Mucosa of stomach (tissue), 1 donor: Measurements from ENCODE around the gene SIPA1L3.
"Not testable (repeated sequence)": the region's sequence is repeated elsewhere in the genome, so short reads cannot be mapped to it uniquely, and the experiment has no call there.

ENCODE experiments used
- H3K27me3 ChIP-seq: one replicate; pipeline ENCODE4 v1.7.0; 2013; ENCODE audit warnings: mild to moderate bottlenecking, low read length; ENCODE audit not compliant: control insufficient read depth, insufficient read depth
- H3K36me3 ChIP-seq: one replicate; pipeline ENCODE4 v1.7.0; 2013; ENCODE audit warnings: low read length; ENCODE audit not compliant: control insufficient read depth, insufficient read depth
- H3K4me1 ChIP-seq: one replicate; pipeline ENCODE4 v1.7.0; 2013; ENCODE audit warnings: mild to moderate bottlenecking, low read length; ENCODE audit not compliant: control insufficient read depth, insufficient read depth
- H3K4me3 ChIP-seq: one replicate; pipeline ENCODE4 v1.7.0; 2013; ENCODE audit warnings: low read length
- H3K9ac ChIP-seq: one replicate; pipeline ENCODE4 v1.7.0; 2013; ENCODE audit warnings: mild to moderate bottlenecking, low read length, moderate library complexity
- H3K9me3 ChIP-seq: one replicate; pipeline ENCODE4 v1.7.0; 2013; ENCODE audit warnings: mild to moderate bottlenecking, low read length, moderate library complexity; ENCODE audit not compliant: control insufficient read depth
- donor health status: Pancreatic carcinoma.

Gene SIPA1L3

GRCh38 chr19:37906869-37907734 is at the start of gene SIPA1L3:
SIPA1L3 (plus strand) TSS chr19:37907208; CDS start chr19:38081566, 174,358 bp downstream.
- no peaks in the 10 kb centered on the region for H3K9me3 ChIP-seq
- H3K9ac ChIP-seq = peak within 1 kb of the TSS; percentile 70
- H3K4me1 ChIP-seq = peaks cover 13% of the 10 kb centered on the region
- H3K27me3 ChIP-seq = no peaks in the 10 kb centered on the region
- H3K36me3 ChIP-seq = no peaks in the 10 kb centered on the region
- peak within 1 kb of the TSS; percentile 85 for H3K4me3 ChIP-seq

- H3K9ac ChIP-seq = no peak overlapping the region
These were observed 42.5 kb upstream of the SIPA1L3 start for GRCh38 chr19:37864501-37864900.

GRCh38 chr19:37865930-37866329 is 41.1 kb upstream of the SIPA1L3 start:
- not testable (repeated sequence) for H3K4me1 ChIP-seq, H3K9ac ChIP-seq, H3K9me3 ChIP-seq, H3K4me3 ChIP-seq, H3K36me3 ChIP-seq, H3K27me3 ChIP-seq

More at GRCh38 chr19:37864501-37864900, 42.5 kb upstream of the SIPA1L3 start:
- no peaks in the 10 kb centered on the region for H3K9me3 ChIP-seq
- H3K4me1 ChIP-seq = no peaks in the 10 kb centered on the region
- no peak overlapping the region for H3K4me3 ChIP-seq
- H3K27me3 ChIP-seq = no peaks in the 10 kb centered on the region
- H3K36me3 ChIP-seq = no peaks in the 10 kb centered on the region

- Histone ChIP-seq H3K4me1 (no peaks in the 10 kb centered on the region), H3K4me3 (no peak overlapping the region), H3K27me3 (no peaks in the 10 kb centered on the region), H3K36me3 (no peaks in the 10 kb centered on the region), H3K9ac (no peak overlapping the region), H3K9me3 (no peaks in the 10 kb centered on the region)
These were observed 39.2 kb upstream of the SIPA1L3 start for GRCh38 chr19:37867831-37868230.

GRCh38 chr19:37869766-37870340 is 37.2 kb upstream of the SIPA1L3 start:
- Histone ChIP-seq H3K9ac (no peak overlapping the region), H3K27me3 (no peaks in the 10 kb centered on the region)

GRCh38 chr19:37872383-37872782 is 34.6 kb upstream of the SIPA1L3 start:
- H3K9ac ChIP-seq = no peak overlapping the region
- no peaks in the 10 kb centered on the region for H3K27me3 ChIP-seq
- no peaks in the 10 kb centered on the region for H3K36me3 ChIP-seq
- no peak overlapping the region for H3K4me3 ChIP-seq
- no peaks in the 10 kb centered on the region for H3K4me1 ChIP-seq
- H3K9me3 ChIP-seq = no peaks in the 10 kb centered on the region

More at GRCh38 chr19:37869766-37870340, 37.2 kb upstream of the SIPA1L3 start:
- H3K4me3 ChIP-seq = no peak overlapping the region
- no peaks in the 10 kb centered on the region for H3K4me1 ChIP-seq
- no peaks in the 10 kb centered on the region for H3K36me3 ChIP-seq
- H3K9me3 ChIP-seq = no peaks in the 10 kb centered on the region

- Histone ChIP-seq H3K36me3 (no peaks in the 10 kb centered on the region), H3K9ac (no peak overlapping the region), H3K27me3 (no peaks in the 10 kb centered on the region), H3K4me1 (no peaks in the 10 kb centered on the region), H3K9me3 (no peaks in the 10 kb centered on the region), H3K4me3 (no peak overlapping the region)
These were observed 32.2 kb upstream of the SIPA1L3 start for GRCh38 chr19:37874784-37875183.

GRCh38 chr19:37876032-37876431 is 31.0 kb upstream of the SIPA1L3 start:
- Histone ChIP-seq H3K36me3 (no peaks in the 10 kb centered on the region), H3K4me3 (no peak overlapping the region), H3K4me1 (no peaks in the 10 kb centered on the region), H3K27me3 (no peaks in the 10 kb centered on the region), H3K9ac (no peak overlapping the region), H3K9me3 (no peaks in the 10 kb centered on the region)

GRCh38 chr19:37877147-37877546 is 29.9 kb upstream of the SIPA1L3 start:
- Histone ChIP-seq H3K27me3 (no peaks in the 10 kb centered on the region), H3K9me3 (no peaks in the 10 kb centered on the region), H3K4me1 (no peaks in the 10 kb centered on the region), H3K9ac (no peak overlapping the region), H3K4me3 (no peak overlapping the region), H3K36me3 (no peaks in the 10 kb centered on the region)

- Histone ChIP-seq H3K9ac (no peak overlapping the region), H3K9me3 (no peaks in the 10 kb centered on the region)
These were observed 21.6 kb upstream of the SIPA1L3 start for GRCh38 chr19:37885392-37885791.

GRCh38 chr19:37886571-37886970 is 20.4 kb upstream of the SIPA1L3 start:
- H3K36me3 ChIP-seq = no peaks in the 10 kb centered on the region
- H3K27me3 ChIP-seq = no peaks in the 10 kb centered on the region
- H3K9ac ChIP-seq = no peak overlapping the region
- H3K4me3 ChIP-seq = no peak overlapping the region
- no peaks in the 10 kb centered on the region for H3K4me1 ChIP-seq
- H3K9me3 ChIP-seq = no peaks in the 10 kb centered on the region

More at GRCh38 chr19:37885392-37885791, 21.6 kb upstream of the SIPA1L3 start:
- H3K4me1 ChIP-seq = no peaks in the 10 kb centered on the region
- H3K27me3 ChIP-seq = no peaks in the 10 kb centered on the region
- H3K36me3 ChIP-seq = no peaks in the 10 kb centered on the region
- no peak overlapping the region for H3K4me3 ChIP-seq

- Histone ChIP-seq H3K4me3 (no peak overlapping the region), H3K4me1 (no peaks in the 10 kb centered on the region), H3K27me3 (peaks cover 6% of the 10 kb centered on the region), H3K9me3 (no peaks in the 10 kb centered on the region), H3K9ac (no peak overlapping the region), H3K36me3 (no peaks in the 10 kb centered on the region)
These were observed 13.0 kb upstream of the SIPA1L3 start for GRCh38 chr19:37893845-37894575.
